Peyer's patch (tissue), 4 donors: Measurements from ENCODE around the gene SLC23A2.

Source experiments
- CTCF ChIP-seq, 6 experiments: fragments of 450-650 bp in 4 of 6; fragments of 200-600 bp in 2 of 6; sonication (generic) in 1 of 6; IDR thresholded peaks; one replicate each; pipeline ENCODE4 v1.5.1; 2017 to 2019; ENCODE audit warnings: antibody characterized with exemption in 6 of 6, mild to moderate bottlenecking in 3 of 6, moderate library complexity in 1 of 6
- POLR2A ChIP-seq, 2 donors: fragments of 450-650 bp; IDR thresholded peaks; one replicate each; pipeline ENCODE4 v1.5.1; 2017; ENCODE audit warnings: antibody characterized with exemption in 2 of 2, mild to moderate bottlenecking in 2 of 2, moderate library complexity in 2 of 2

- no peak for TF ChIP-seq CTCF (IDR thresholded peaks at IDR 0.05)
- no peak for TF ChIP-seq POLR2A (IDR thresholded peaks at IDR 0.05)
These were observed 44.6 kb upstream of the SLC23A2 start for GRCh38 chr20:5045906-5046305.
